Stomach (tissue), 9 donors: ENCODE results near the gene STRN4. TPM values are rescaled to one million over a fixed set of nuclear protein-coding genes. Genes with fewer than 3 reads are reported as not detected.

Experiments used
- DNase-seq, 2 donors: peaks; one replicate each; pipeline versions ENCODE4 v3.0.0 to v3.0.0-alpha.2; 2013 to 2019
- H3K27ac ChIP-seq, 5 donors: fragments of 200-600 bp in 4 of 5; sonication (generic) in 4 of 5; one replicate each; pipeline ENCODE4 v1.5.1; 2013 to 2019; ENCODE audit warnings: mild to moderate bottlenecking in 1 of 5, moderate library complexity in 1 of 5
- H3K27me3 ChIP-seq, 3 donors: fragments of 200-600 bp; sonication (generic); one replicate each; pipeline ENCODE4 v1.5.1; 2017 to 2019; ENCODE audit warnings: mixed run types in 1 of 3
- H3K36me3 ChIP-seq, 4 donors: fragments of 200-600 bp; sonication (generic); 1 replicate in 3 of 4; 2 replicates in 1 of 4; pipeline ENCODE4 v1.5.1; 2016 to 2019
- H3K4me1 ChIP-seq, 4 donors: fragments of 200-600 bp; sonication (generic); one replicate each; pipeline ENCODE4 v1.5.1; 2016 to 2019
- H3K4me3 ChIP-seq, 4 donors: fragments of 200-600 bp; sonication (generic) in 3 of 4; one replicate each; pipeline ENCODE4 v1.5.1; 2016 to 2019; ENCODE audit warnings: mild to moderate bottlenecking in 1 of 4
- H3K9me3 ChIP-seq, 4 donors: fragments of 200-600 bp; sonication (generic); one replicate each; pipeline ENCODE4 v1.5.1; 2016 to 2019
- EP300 ChIP-seq: sonication (generic); formaldehyde crosslinking; IDR thresholded peaks from one replicate; pipeline ENCODE4 v1.6.1; 2017; ENCODE audit warnings: antibody characterized with exemption
- POLR2A ChIP-seq, 4 donors: fragments of 450-650 bp; IDR thresholded peaks; one replicate each; pipeline ENCODE4 v1.6.1; 2016; ENCODE audit warnings: antibody characterized with exemption in 4 of 4, control low read depth in 2 of 4, mild to moderate bottlenecking in 1 of 4, moderate library complexity in 1 of 4
- POLR2AphosphoS5 ChIP-seq, 3 donors: sonication (generic); formaldehyde crosslinking; IDR thresholded peaks; one replicate each; pipeline ENCODE4 v1.6.1; 2016; ENCODE audit warnings: antibody characterized with exemption in 3 of 3
- WGBS, 5 donors: extraction: QIAGEN DNeasy Blood & Tissue Kit in 3 of 5; methylation state at CpG; one replicate each; pipeline versions ENCODE4 v1.1.5 to v1.1.7; 2013 to 2018; 5-methylcytosine and 5-hydroxymethylcytosine counted together
- intact Hi-C: fragments of 100-400 bp; cut with DNase I; formaldehyde crosslinking; loops from one replicate; pipeline ENCODE4 v1.15.1; 2023; ENCODE audit warnings: low total_unique reads
- polyA plus RNA-seq, 3 donors: library from polyadenylated mRNA; stranded (reverse); fragments of 200-250 nt; gene quantifications; one replicate each; pipeline ENCODE4 v1.2.3, GENCODE V29; 2013
- total RNA-seq, 5 donors: library from RNA; depleted of rRNA; stranded (reverse); fragments of >200 nt; gene quantifications; one replicate each; pipeline versions ENCODE4 v1.1.0 to v1.2.3, GENCODE V29; 2014 to 2016
- TF ChIP-seq, protein P1 (sequence below), 7 experiments: fragments of 450-650 bp in 4 of 7; fragments of 200-600 bp in 3 of 7; sonication (generic) in 3 of 7; IDR thresholded peaks; one replicate each; pipeline ENCODE4 v1.5.1; 2016 to 2019; ENCODE audit warnings: antibody characterized with exemption in 7 of 7, control low read depth in 2 of 7, mild to moderate bottlenecking in 1 of 7
- donor health status: healthy with polysubstance abuse.
- donor health status: Bipolar disorder and iron deficiency.
- donor health status: healthy.

Gene STRN4
- total and polyA plus RNA-seq, 8 donors = 37.1 to 373 (median 62.1) TPM

DNA sequence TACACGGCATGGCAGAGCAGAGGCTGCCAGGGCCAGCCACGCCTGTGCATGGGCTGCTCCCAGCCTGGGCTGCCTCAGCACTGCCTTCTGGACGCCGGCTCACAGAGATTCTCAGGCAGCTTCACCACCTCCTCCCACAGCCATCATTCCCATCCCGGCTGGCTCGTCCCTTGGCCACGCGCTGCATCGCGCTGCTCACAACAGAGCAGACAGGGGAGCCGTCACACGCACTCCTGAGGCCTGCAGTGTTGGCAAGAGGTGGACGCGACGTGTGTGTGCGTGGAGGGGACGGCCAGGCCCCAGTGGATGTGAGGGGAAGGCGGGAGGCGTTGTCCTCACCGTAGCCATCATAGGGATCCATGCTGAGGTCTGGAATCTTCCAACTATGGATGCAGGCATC is 21.8 kb downstream of the STRN4 start:
- Histone ChIP-seq H3K27ac (no peak overlapping the region), H3K27me3 (no peaks in the 10 kb centered on the region)
- no peak for DNase-seq

DNA sequence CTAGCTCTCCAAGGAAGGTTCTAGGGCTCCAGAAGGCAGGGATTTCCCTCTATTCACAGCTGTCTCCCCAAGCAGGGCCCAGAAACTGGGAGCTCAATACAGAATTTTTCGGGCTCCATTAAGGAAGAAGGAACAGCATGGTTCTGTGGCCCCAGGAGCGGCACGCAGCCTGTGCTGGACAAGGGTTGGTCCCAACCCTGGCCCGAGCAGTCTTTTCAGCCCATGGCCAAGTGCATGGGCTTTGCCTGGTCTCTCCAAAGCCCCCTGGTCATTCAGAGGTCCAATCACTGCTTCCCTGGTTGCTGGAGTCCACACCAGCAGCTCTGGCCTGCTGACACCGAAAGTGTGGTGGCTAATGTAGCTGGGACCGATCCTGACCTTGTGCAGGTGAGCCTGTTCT is 22.8 kb downstream of the STRN4 start:
- no peak for DNase-seq
- 94 to 98% (median 97%) methylated on average over 6 of the region's 6 CpGs for WGBS, 5 donors
- intact Hi-C loops = no loop called here
- Histone ChIP-seq H3K27me3 (no peaks in the 10 kb centered on the region), H3K27ac (no peak overlapping the region), H3K9me3 (no peaks in the 10 kb centered on the region), H3K4me3 (no peak overlapping the region), H3K36me3 (peaks cover 83 to 94% (median 92%) of the 10 kb centered on the region in 4 donors), H3K4me1 (peaks cover 0 to 18% (median 9%) of the 10 kb centered on the region in 4 donors)
- TF ChIP-seq, protein P1, sequence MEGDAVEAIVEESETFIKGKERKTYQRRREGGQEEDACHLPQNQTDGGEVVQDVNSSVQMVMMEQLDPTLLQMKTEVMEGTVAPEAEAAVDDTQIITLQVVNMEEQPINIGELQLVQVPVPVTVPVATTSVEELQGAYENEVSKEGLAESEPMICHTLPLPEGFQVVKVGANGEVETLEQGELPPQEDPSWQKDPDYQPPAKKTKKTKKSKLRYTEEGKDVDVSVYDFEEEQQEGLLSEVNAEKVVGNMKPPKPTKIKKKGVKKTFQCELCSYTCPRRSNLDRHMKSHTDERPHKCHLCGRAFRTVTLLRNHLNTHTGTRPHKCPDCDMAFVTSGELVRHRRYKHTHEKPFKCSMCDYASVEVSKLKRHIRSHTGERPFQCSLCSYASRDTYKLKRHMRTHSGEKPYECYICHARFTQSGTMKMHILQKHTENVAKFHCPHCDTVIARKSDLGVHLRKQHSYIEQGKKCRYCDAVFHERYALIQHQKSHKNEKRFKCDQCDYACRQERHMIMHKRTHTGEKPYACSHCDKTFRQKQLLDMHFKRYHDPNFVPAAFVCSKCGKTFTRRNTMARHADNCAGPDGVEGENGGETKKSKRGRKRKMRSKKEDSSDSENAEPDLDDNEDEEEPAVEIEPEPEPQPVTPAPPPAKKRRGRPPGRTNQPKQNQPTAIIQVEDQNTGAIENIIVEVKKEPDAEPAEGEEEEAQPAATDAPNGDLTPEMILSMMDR (IDR thresholded peaks at IDR 0.05) = no peak
- TF ChIP-seq EP300 (no peak), POLR2AphosphoS5 (IDR thresholded peaks at IDR 0.05) (no peak), POLR2A (IDR thresholded peaks at IDR 0.05) (no peak)

More for the DNA sequence above, 21.8 kb downstream of the STRN4 start:
- Histone ChIP-seq H3K9me3 (no peaks in the 10 kb centered on the region), H3K4me3 (no peak overlapping the region), H3K36me3 (peaks cover 93 to 100% (median 100%) of the 10 kb centered on the region in 4 donors), H3K4me1 (peaks cover 0 to 18% (median 11%) of the 10 kb centered on the region in 4 donors)
- 85 to 91% (median 87%) methylated on average over 14 to 20 of the region's 20 CpGs for WGBS, 5 donors
- TF ChIP-seq POLR2AphosphoS5 (IDR thresholded peaks at IDR 0.05) (no peak), POLR2A (IDR thresholded peaks at IDR 0.05) (no peak), EP300 (no peak)
- TF ChIP-seq, protein P1 (IDR thresholded peaks at IDR 0.05) = no peak
- intact Hi-C loops = no loop called here

DNA sequence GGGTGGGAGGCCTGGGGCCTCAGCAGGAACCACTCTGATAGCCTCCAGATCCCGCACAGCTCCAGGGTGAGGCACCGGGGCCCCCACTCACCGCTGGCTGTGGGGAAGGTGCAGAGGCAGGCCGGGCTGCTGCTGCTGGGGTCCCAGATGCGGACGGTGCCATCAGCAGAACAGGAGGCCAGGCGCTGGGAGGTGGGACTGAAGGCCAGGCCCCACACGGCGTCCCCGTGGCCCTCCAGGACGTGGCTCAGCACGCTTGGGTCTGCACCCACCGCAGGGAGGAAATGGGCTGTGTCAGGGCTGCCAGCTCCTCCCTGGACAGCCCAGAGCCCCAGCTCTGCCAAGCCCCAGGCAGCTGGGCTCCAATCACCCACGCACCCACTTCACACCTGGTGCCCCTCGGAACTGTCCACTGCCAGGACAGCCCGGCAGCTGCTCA is 23.2 kb downstream of the STRN4 start:
- 79 to 93% (median 87%) methylated on average over 6 to 16 of the region's 16 CpGs for WGBS, 5 donors
- H3K9me3 ChIP-seq = no peaks in the 10 kb centered on the region
- no peak for TF ChIP-seq EP300
- TF ChIP-seq, protein P1 (IDR thresholded peaks at IDR 0.05) = no peak
- TF ChIP-seq POLR2AphosphoS5 (IDR thresholded peaks at IDR 0.05) = no peak
- TF ChIP-seq POLR2A (IDR thresholded peaks at IDR 0.05) = no peak
- no peak overlapping the region for H3K4me3 ChIP-seq
- H3K27me3 ChIP-seq = no peaks in the 10 kb centered on the region
- intact Hi-C loops = no loop called here
- DNase-seq = no peak
- peaks cover 0 to 18% (median 12%) of the 10 kb centered on the region in 4 donors for H3K4me1 ChIP-seq
- peaks cover 78 to 90% (median 88%) of the 10 kb centered on the region in 4 donors for H3K36me3 ChIP-seq
- H3K27ac ChIP-seq = no peak overlapping the region

DNA sequence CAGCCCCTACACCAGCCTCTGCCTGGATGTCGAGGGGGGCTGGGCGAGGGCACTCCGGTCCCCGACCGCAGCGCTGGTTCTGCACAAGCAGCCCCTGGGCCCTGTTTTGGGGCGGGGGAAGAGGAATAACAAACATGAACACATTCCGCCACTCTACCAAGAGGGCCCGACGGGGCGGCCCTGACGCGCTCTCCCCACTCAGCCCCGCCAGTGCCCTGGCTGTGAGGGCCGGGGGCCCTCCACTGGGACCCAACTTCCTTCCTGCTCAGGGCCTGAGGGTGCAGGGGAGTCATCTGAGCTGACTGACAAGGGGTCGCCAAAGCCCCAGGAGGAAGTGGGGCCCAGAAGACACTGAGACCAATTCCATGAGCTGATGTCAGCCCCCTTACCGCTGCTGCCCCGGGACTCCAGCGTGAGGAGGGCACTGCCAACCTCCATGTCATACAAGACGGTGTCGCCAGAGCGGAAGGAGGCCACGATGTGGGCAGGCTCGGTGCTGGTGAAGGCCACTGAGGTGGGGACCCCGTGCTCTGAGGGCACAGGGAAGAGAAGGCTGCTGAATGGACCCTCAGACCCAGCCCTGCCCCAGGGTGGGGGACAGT is 23.7 kb downstream of the STRN4 start:
- peaks cover 5 to 23% (median 17%) of the 10 kb centered on the region in 4 donors for H3K4me1 ChIP-seq
- intact Hi-C loops = no loop called here
- no peaks in the 10 kb centered on the region for H3K9me3 ChIP-seq
- H3K27me3 ChIP-seq = no peaks in the 10 kb centered on the region
- H3K27ac ChIP-seq = no peak overlapping the region
- TF ChIP-seq, protein P1 (IDR thresholded peaks at IDR 0.05) = no peak
- TF ChIP-seq POLR2A (IDR thresholded peaks at IDR 0.05) = no peak
- no peak for TF ChIP-seq POLR2AphosphoS5 (IDR thresholded peaks at IDR 0.05)
- no peak for TF ChIP-seq EP300
- peaks cover 73 to 85% (median 83%) of the 10 kb centered on the region in 4 donors for H3K36me3 ChIP-seq
- H3K4me3 ChIP-seq = no peak overlapping the region
- no peak for DNase-seq
- WGBS, 5 donors = 78 to 88% (median 85%) methylated on average over 22 to 25 of the region's 25 CpGs
